Measurements from ENCODE around the gene ZNF385D. TPM values are rescaled to one million over a fixed set of nuclear protein-coding genes. Genes with fewer than 3 reads are reported as not detected.

The ZNF385D gene
- total and polyA plus RNA-seq, 11 donors, result 1.3 to 19.8 (median 7.9) TPM

- 85 to 93% (median 90%) methylated on average over 2 of the region's 2 CpGs for WGBS, 4 donors
- H3K9me3 ChIP-seq, result peaks cover 0 to 16% (median 0%) of the 10 kb centered on the region in 12 donors
- no peak overlapping the region for H3K4me3 ChIP-seq
- intact Hi-C loops (cut with DNase I), result no loop called here
- DNase-seq, result no peak
- no peak for ATAC-seq
- H3K27me3 ChIP-seq, result no peaks in the 10 kb centered on the region
- TF ChIP-seq CTCF (IDR thresholded peaks at IDR 0.05), result no peak
- TF ChIP-seq POLR2A (IDR thresholded peaks at IDR 0.05), result no peak
- no peaks in the 10 kb centered on the region for H3K4me1 ChIP-seq
- H3K36me3 ChIP-seq, result no peaks in the 10 kb centered on the region
- H3K27ac ChIP-seq, result no peak overlapping the region
Measured at GRCh38 chr3:21573291-21573690, 177.7 kb downstream of the ZNF385D start.

GRCh38 chr3:21564531-21564930 lies 186.5 kb downstream of the ZNF385D start:
- intact Hi-C loops (cut with DNase I), result loop anchor here in 1 of 10 donors (10.0 kb wide), 1 partner anchor 180 kb away; no protein-coding TSS in a partner anchor
- H3K4me1 ChIP-seq, result peaks cover 0 to 15% (median 0%) of the 10 kb centered on the region in 12 donors
- ATAC-seq (no peak), DNase-seq (no peak)
- no peak overlapping the region for H3K4me3 ChIP-seq
- no peaks in the 10 kb centered on the region for H3K27me3 ChIP-seq
- H3K9me3 ChIP-seq, result peaks cover 0 to 9% (median 0%) of the 10 kb centered on the region in 12 donors
- H3K27ac ChIP-seq, result no peak overlapping the region
- no peaks in the 10 kb centered on the region for H3K36me3 ChIP-seq
- TF ChIP-seq CTCF (IDR thresholded peaks at IDR 0.05) (no peak), POLR2A (IDR thresholded peaks at IDR 0.05) (no peak)
- 73 to 80% (median 79%) methylated on average over 3 of the region's 3 CpGs for WGBS, 4 donors

GRCh38 chr3:21562243-21562642 lies 188.8 kb downstream of the ZNF385D start:
- DNase-seq (no peak), ATAC-seq (peak in 3 of 4 donors; percentile 53 to 84 (median 76))
- H3K27ac ChIP-seq, result peak overlapping the region in 1 of 12 donors; percentile 33
- intact Hi-C loops (cut with DNase I), result loop anchor here in 1 of 10 donors (10.0 kb wide), 1 partner anchor 183 kb away; no protein-coding TSS in a partner anchor
- H3K27me3 ChIP-seq, result no peaks in the 10 kb centered on the region
- H3K4me3 ChIP-seq, result no peak overlapping the region
- H3K9me3 ChIP-seq, result peaks cover 0 to 9% (median 0%) of the 10 kb centered on the region in 12 donors
- TF ChIP-seq POLR2A (IDR thresholded peaks at IDR 0.05) (no peak), CTCF (IDR thresholded peaks at IDR 0.05) (no peak)
- no peaks in the 10 kb centered on the region for H3K36me3 ChIP-seq
- H3K4me1 ChIP-seq, result peaks cover 0 to 15% (median 0%) of the 10 kb centered on the region in 12 donors

GRCh38 chr3:21561472-21561871 lies 189.5 kb downstream of the ZNF385D start:
- Histone ChIP-seq H3K4me1 (peaks cover 0 to 15% (median 0%) of the 10 kb centered on the region in 12 donors), H3K27ac (peak overlapping the region in 1 of 12 donors; percentile 33), H3K36me3 (no peaks in the 10 kb centered on the region), H3K9me3 (peaks cover 0 to 17% (median 1%) of the 10 kb centered on the region in 12 donors), H3K4me3 (no peak overlapping the region), H3K27me3 (no peaks in the 10 kb centered on the region)
- intact Hi-C loops (cut with DNase I), result loop anchor here in 1 of 10 donors (10.0 kb wide), 1 partner anchor 183 kb away; no protein-coding TSS in a partner anchor
- 59 to 71% (median 64%) methylated on average over 2 of the region's 2 CpGs for WGBS, 4 donors
- ATAC-seq, result peak in 2 of 4 donors; percentile 16 to 54
- TF ChIP-seq POLR2A (IDR thresholded peaks at IDR 0.05) (no peak), CTCF (IDR thresholded peaks at IDR 0.05) (no peak)
- DNase-seq, result no peak
